ENCODE data around the gene PTPRG.
"Not testable (repeated sequence)": the region's sequence is repeated elsewhere in the genome, so short reads cannot be mapped to it uniquely, and the experiment has no call there.

The PTPRG gene

DNA sequence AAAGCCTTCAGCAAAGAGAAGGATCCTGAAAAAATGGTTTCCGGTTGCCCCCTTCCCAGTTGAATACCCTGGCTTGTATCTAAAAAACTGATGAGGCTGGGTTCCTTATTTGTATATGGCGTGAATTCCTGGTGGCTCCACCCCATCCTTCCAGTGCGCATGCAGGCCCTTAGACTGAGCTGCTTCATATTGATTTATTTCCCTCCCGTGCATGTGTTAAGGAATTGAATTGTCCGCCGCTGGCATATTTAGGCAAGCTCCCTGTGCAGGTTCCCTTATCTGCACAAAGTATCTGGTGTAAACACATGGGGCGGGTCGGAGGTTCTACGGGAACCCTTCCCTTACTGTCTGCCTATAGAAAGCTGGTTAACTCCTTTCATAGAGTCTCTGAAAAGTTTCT is 449.6 kb downstream of the PTPRG start:
- DNase-seq (ENCODE audit: low read depth in 2 of 2): no peak

DNA sequence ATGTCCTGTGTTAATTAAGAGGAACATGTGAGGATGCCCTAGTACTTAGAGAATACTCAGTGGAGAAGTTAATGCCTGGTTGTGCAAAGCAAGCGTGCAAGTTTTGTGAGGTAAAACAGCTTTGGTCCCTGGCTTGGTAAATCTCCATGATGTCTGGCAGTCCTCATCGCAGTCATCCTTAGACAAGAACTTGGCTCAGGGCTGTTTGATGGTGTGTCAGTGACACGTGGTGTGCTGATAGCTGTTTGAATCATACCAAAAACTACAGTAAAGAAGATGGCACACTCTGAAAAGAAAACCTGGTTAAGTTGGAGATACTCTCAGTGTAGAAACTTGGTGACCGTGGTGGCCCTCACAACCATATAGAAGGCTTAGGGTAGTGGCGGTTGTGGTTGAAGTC is 450.3 kb downstream of the PTPRG start:
- no peak for DNase-seq (ENCODE audit: low read depth in 2 of 2)

DNA sequence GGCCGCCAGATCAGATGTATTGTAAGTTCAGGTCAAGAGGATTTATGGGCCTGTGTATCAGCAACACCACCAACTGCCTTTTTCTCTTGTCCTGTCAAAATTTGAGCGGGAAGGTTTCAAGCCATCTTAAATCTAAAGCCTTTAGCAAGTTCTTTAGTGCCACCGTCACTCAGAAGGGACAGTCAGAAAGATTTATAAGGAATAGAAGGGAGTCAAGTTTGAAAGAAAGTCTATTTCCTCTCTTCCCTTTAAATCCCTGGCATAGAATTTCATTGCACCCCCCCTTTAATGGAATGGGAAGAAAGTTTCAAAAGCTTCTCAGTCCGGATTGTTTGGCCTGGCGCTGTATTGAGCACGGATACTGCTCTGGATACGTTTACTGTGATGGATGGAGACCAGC is 452.6 kb downstream of the PTPRG start:
- DNase-seq (ENCODE audit: low read depth in 2 of 2): no peak

DNA sequence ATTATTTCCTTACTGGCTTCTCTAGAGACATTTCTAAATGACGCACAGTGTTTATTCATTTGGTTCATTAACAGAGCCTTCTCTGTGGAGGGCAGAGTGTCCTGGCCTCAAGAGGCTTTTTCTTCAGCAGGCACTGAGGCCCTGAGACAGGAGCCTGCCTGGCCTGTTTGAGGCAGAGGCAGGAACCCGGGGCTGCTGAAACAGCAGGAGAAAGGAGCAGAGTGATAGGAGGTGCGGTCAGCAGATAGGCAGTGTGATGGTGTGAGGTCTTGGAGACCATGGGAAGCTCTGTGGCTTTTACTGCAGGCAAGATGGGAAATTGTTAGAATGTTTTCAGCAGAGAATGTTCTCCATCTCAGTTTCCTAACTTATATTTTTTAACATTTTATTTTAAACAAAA is 453.7 kb downstream of the PTPRG start:
- no peak for DNase-seq (ENCODE audit: low read depth in 2 of 2)

DNA sequence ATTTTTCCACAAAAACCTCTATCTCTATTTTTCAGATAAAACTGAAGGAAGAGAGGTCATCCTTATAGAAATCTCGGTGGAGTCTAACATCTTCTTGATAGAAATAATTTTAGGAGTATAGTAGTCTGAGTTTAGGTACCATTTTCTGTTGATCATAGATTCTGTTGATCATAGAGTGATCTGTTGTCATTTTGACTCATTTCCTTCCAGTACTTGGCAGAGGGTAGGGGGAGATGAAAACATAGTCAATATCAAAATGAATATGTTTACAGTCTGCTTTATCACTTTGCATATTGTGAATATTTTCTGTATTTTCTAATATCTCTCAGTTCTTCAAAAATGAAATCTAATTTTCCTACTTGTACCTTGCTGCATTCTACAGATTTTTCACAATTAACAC is 458.5 kb downstream of the PTPRG start:
- DNase-seq (ENCODE audit: low read depth in 2 of 2): no peak

DNA sequence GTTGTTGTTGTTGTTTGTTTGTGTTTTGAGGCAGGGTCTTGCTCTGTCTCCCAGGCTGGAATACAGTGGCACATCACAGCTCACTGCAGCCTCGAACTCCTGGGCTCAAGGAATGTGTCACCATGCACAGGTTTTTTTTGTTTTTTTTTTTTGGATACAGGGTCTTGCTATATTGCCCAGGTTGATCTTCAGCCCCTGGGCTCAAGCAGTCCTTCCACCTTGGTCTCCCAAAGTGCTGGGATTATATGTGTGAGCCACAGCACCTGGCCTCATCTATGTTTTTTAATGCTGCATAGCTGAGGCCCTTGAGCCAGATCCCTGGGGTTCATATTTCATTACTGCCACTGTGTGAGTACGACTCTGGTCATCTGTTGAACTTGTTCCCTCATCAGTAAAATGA is 459.3 kb downstream of the PTPRG start:
- no peak for DNase-seq (ENCODE audit: low read depth in 2 of 2)

DNA sequence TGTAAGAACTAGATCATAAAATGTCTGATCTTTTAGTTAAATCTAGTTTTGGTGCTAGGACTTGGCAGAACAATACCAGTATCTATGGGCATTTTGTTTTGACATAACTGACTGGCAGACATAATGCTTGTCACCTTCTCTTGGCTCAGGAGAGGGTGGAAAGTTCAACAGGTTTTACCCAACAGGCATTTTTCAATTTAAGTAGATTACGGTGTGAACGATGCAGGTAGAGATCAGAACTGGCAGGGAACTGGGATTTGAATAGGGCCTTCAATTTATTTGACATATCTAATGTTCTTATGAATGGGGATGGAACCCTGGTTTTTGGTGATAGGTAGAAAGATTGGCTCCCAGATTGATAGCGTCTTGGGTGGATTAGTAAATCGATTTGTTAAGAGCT is 460.9 kb downstream of the PTPRG start:
- no peak for DNase-seq (ENCODE audit: low read depth in 2 of 2)

DNA sequence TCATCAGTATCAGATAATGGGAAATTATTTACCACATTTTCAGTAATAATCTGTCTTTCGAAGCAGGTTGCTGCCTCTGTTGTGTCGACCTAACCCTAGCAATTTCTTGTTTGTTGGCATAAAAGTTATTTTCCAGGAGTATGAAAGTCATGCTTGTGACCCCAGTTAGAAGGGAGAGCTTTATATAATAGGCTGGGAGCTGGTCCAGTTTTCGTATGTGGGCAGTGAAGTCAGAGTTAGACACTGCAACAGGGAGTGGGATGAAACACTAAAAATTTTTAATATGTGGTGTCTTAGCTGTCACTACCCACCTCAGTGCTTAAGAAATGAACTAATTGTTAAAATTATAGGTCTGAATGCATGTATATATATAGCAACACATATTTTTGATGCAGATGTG is 463.5 kb downstream of the PTPRG start:
- DNase-seq (ENCODE audit: low read depth in 2 of 2): no peak

DNA sequence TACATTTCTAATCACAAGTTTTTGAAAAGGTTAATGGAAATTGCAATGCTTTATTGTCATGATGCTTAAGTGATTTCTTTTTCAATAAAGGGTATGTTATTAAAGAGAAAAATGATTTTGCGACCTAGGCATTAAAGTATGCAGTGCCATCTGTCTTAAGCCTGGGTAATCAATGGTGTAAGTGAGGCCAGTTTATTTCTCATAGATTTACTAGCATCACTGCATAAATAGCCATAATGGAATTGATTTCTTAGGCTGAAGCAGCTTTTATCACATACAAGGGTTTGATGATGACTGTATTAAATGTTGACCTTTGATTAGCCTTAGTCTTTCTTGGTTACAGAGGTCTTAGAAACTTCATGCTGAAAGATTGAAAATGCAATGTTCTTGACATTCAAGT is 464.5 kb downstream of the PTPRG start:
- no peak for DNase-seq (ENCODE audit: low read depth in 2 of 2)

DNA sequence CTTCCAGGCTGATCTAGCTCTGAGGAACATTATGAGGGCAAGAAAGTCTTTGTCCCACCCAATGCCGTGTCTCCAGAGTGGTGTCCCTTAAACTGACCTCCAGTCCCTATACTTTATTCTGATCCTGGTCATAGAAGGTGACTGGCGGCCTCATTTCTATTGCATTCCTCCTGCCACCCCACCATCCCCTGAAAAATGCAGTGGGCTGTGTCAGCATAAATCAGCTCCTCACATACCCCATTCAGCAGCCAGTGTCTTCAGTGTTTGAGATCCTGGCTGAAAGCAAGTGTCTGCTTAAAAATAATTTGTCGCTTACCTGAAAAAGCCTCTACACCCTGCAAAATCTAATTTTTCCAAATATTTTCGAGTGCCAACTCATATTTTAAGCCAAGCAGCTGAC is 465.9 kb downstream of the PTPRG start:
- no peak for DNase-seq (ENCODE audit: low read depth in 2 of 2)

DNA sequence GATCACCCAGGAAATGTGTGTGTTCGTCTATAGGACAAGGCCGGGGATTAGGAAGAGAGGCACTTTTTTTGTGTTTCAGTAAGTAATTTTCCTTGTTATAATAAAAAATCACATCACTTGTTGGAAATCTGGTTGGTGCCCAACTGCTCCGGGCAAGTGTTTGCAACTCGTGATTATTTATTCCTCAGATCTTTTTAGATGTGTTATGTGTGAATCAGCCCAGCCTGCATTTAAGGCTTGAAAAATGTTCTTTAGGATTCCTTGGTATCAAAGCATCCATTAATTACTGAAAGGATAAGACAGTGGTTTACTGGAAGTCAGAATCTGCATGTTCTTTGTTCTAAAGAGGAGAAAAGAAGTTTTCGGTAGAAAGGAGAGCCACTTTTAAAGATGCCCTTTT is 466.4 kb downstream of the PTPRG start:
- DNase-seq (ENCODE audit: low read depth in 2 of 2): no peak

DNA sequence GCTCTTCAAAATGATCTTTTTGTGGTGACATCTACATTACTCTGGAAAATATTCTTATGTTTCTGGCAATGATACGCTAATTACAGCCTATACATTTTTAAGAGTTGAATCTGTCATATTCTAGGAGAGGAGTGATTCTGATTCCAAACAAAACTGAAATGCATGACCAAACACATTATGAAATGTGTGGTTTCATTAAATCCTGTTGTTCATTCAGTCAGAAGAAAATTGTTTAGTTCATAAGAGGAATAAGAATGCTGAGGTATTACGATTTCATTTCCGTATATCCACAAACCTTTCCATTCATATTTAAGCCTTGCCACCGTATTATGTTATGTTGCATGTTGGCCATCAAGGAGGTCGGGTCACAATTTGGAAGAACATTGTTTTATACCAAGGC is 466.9 kb downstream of the PTPRG start:
- DNase-seq (ENCODE audit: low read depth in 2 of 2): no peak

DNA sequence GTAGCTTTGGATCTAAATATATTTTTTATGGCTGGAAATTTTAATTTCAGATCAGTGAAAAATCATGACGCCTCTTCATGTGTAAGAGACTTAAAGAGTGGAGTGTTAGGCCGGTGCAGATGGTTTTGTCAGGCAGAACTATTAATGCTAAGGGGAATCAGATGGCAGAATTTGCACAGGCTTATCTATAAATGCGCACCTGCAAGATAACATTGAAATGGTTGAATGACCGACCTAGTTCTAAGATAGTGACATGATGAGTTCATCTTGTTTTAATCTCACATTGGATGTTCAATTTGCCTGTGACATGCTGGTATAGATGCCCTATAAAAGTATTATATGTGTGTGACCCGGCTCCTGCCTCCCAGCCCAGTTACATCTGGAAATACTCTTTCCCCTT is 471.4 kb downstream of the PTPRG start:
- no peak for DNase-seq (ENCODE audit: low read depth in 2 of 2)

DNA sequence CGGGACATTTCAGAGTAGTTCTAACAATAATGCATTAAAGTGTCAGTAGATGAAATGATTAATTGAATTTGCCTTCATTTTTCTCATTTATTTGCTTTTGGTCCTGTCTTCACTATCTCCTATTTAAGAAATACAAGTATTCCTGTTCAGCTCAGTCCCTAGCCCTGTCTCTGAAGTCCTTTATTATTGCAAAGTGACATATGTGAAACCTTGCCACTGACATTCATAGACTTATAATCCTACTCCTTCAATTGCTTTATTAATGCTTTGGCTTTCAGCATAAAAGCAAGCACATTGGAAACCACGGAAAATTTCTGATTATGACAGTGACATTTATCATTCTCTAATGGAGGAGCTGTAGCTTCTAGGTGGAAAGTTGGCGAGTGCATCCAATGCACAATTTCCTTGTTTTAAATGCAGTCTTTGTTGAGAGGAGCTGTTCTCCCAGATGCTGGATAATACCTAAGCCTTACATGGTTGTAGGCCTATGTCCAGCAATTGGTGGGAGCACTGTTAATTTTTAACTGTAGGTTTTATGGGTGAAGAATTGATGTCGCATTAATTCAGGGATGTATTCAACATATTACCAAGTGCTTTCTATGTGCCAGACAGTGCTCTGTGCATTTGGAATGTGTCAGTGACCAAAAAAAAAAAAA is 474.2 kb downstream of the PTPRG start:
- DNase-seq (ENCODE audit: low read depth in 2 of 2): no peak

DNA sequence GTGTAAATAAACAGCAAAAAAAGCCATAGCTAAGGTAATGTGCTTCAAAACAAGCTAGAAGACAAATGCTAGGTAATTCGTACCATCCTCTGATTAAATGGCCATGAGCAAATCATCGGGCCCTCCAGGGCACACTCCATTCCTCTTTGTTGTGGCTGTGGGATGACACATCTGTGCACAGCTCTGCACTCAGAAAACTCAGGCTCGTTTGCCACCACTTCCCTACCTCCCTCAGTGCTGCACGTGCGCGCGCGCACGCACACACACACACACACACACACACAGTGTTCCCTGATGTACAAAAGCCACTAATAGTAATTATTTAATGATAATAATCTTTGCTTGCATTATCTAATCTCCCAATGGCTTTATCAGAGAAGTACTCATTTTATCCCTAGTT is 475.4 kb downstream of the PTPRG start:
- DNase-seq (ENCODE audit: low read depth in 2 of 2): no peak

DNA sequence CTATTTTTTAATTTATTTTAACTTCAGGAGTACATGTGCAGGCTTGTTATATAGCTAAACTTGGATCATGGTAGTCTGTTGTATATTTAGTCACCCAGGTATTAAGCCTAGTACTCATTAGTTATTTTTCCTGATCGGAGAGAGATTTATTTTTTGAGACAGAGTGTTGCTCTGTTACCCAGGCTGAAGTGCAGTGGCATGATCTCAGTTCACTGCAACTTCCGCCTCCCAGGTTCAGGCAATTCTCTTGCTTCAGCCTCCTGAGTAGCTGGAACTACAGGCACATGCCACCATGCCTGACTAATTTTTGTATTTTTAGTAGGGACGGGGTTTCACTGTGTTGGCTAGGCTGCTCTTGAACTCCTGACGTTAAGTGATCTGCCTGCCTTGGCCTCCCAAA is 477.4 kb downstream of the PTPRG start:
- DNase-seq (ENCODE audit: low read depth in 2 of 2): not testable (repeated sequence)

DNA sequence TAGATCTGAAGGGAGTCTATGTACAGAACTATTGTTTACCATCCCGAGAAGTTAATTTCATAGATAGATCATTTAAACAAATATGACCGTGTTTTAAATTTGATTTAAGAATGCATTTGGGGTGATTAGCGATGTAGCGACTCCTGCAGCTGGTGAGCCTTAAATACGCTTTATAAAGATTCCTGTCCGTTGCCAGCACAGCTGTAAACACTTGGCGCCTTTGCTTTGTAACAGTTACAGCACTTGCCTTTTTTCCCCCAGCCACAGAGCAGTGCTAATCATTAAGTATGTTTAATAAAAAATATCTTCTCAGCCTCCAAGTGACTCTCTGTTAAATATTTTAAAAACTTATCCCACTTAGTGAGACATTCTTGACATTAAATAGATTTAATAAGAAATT is 478.2 kb downstream of the PTPRG start:
- no peak for DNase-seq (ENCODE audit: low read depth in 2 of 2)

DNA sequence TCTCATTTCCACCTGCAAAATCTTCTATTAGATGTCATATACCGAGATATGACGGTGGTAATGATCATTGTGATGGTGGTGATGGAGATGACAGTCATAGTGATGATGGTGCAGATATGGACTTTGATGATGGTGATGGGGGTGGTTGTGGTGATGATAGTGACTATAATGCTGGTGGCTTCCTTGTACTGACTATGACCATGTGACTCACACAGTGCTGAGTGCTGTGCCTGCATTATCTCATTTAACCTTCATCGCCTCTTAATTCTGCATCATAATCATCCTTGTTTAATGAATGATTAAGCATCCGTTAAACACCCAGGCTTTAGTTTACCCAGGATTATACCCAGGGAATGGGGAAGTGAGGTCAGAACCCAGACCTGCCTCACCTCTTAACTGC is 480.3 kb downstream of the PTPRG start:
- DNase-seq (ENCODE audit: low read depth in 2 of 2): no peak

DNA sequence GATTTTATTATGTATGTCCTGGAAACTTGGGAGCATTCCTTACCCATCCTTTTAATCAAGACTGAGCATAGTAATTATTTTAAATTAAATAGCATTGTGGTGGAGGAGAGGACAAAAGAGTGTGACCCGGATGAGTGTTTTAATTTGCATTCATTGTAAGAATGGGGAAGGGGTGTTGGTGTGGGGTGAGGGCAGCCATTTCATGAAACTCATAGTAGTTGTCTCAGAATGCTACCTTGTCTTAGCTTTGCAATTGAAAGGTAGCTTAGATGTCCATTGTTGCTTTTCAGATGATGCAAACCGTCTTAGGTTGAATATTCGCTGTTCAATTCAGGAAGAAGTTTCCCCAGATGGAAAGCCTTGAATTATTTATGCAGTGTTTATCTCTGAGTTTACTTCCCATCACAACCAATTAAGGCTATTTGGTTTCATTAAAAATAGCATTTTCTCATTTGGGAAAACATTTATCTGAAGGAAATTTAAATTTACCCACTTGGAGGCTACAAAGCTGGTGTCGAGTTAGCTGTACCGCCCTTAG is 483.6 kb downstream of the PTPRG start:
- DNase-seq (ENCODE audit: low read depth in 2 of 2): no peak

DNA sequence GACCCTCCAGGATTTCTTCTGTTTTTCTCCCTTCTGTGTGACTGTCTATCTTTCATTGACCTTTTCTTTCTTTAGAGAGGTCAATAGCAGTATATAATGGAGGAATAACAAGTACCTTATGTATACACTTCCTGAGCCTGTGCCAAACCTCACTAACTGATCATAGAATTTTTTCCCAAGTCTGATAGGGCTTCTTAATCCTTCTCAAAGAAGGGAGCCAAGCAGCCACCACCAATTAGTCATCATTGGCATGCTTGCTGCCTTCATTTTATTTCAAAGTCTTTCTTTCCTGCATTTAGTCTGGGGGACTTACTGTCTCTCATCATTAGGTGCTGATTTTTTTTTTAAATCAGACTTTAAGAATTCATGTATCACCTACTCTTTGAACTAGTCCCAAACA is 485.0 kb downstream of the PTPRG start:
- no peak for DNase-seq (ENCODE audit: low read depth in 2 of 2)

DNA sequence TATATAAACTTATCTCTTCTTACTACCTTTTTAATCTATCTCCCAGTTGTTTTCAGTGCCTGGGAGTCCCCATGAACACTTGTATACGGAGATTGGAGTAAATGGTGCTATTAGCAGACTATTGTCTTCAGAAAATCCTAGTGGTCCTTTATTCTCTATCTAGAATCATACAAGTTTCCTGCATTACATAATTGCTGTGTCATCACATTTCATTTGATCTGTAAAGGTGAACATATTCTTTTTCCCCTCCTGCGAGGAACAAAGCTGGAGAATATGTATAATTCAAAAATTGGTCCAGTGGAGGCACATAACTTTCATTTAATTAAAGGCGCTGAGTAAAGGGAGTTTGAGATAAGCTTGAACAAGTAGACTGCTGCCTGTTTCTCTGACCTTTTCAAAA is 487.2 kb downstream of the PTPRG start:
- no peak for DNase-seq (ENCODE audit: low read depth in 2 of 2)

DNA sequence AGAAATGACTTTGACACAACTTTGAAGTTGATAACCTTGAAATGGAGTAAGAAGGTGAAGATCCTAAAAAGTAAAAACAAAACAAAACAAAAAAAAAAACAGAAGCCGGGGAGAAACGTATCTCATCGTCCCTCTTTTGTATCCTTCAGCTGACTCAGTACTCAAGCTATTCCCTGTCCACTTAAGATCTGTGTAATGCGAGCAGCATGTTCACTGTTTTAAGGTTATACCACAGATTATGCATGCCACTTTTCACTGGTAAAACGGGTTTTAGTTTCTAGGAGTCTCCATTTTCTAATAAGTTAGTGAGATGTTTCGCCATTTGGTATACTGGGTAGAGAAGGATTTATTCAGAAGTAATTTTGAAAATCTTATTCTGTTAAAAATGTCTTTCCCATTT is 487.7 kb downstream of the PTPRG start:
- DNase-seq (ENCODE audit: low read depth in 2 of 2): no peak

DNA sequence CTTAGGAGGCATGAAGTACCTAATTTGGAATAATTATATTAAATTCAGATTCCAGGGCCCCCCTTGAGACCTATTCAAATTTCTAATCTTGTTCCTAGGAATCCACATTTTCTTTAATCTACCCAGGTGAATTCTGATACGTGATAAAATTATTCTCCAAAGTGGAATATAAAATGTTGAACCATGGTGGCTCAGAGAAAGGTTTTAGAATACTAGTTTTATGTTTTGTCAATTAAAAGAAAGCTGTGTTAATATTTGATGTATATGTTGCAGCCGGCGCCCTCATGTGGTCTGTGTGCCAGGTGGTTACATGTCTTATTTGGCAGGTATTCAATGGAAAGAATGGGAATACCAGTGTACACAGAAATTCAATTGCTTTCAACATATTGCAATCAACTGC is 490.1 kb downstream of the PTPRG start:
- DNase-seq (ENCODE audit: low read depth in 2 of 2): no peak

DNA sequence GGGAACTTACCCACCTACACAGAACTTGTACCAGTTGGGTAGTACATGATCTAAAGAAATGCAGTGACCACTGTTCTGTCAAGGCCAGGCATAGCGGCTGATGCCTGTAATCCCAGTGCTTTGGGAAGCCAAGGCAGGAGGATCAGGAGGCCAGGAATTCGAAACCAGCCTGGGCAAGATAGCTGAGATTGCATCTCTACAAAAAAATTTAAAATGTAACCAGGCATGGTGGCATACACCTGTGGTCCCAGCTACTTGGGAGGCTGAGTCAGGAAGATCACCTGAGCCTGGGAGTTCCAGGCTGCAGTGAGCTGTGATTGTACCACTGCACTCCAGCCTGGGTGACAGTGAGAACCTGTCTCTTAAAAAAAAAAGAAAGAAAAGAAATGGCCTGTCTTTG is 491.0 kb downstream of the PTPRG start:
- DNase-seq (ENCODE audit: low read depth in 2 of 2): no peak
